HCT116 (cell line): ENCODE data around the gene ORAI1. TPM values are rescaled to one million over a fixed set of nuclear protein-coding genes. Genes with fewer than 3 reads are reported as not detected.

Experiments used
- ATAC-seq: fragments of 200-7000 bp; cut with Tn5 transposase; 2 replicates; pipeline ENCODE4 v1.9.1; 2020; ENCODE audit warnings: mild to moderate bottlenecking, moderate library complexity
- BruUV-seq: library from RNA; stranded (reverse); fragments of 400-500 nt; replicated peaks from 2 replicates; lab custom pipeline; 2021; lab: Mats Ljungman, UMichigan
- CTCF ChIA-PET: fragments of 300-600 bp; sonication (Branson Sonifier 250); formaldehyde crosslinking; loops from one replicate; lab custom pipeline; 2021; ENCODE audit warnings: antibody characterized with exemption; lab: Charles Lee
- POLR2A ChIA-PET: fragments of 300-600, 350-600 bp; sonication (Branson Sonifier 250); formaldehyde crosslinking; loops from one replicate; lab custom pipeline; 2021; ENCODE audit warnings: antibody characterized with exemption; lab: Charles Lee
- RAD21 ChIA-PET, 2 experiments: fragments of 300-600 bp; sonication (Branson Sonifier 250); formaldehyde crosslinking; loops; one replicate each; lab custom pipeline; 2023; ENCODE audit warnings: low total read pairs in 2 of 2; ENCODE audit not compliant: uncharacterized antibody in 2 of 2, unreplicated experiment in 2 of 2, low non-redundant PET in 1 of 2; lab: Charles Lee
- DNase-seq: peaks from one replicate; pipeline ENCODE4 v3.0.0-alpha.2; 2010; ENCODE audit warnings: low read depth, low spot score
- H2AFZ ChIP-seq: fragments of 200-600 bp; shearing (Covaris generic), sonication (generic); 2 replicates; pipeline ENCODE4 v1.6.1; 2017; ENCODE audit warnings: low read depth, mixed run types, mixed read lengths, antibody characterized with exemption, low read length; ENCODE audit not compliant: poor library complexity, severe bottlenecking
- H3K27ac ChIP-seq: 2 replicates; pipeline ENCODE4 v1.5.1; 2012; ENCODE audit warnings: low read depth, low read length
- H3K27me3 ChIP-seq: fragments of 200-600 bp; sonication (generic); 2 replicates; pipeline ENCODE4 v1.6.1; 2016; ENCODE audit warnings: mixed run types, low read length, mixed read lengths; ENCODE audit not compliant: insufficient read depth
- H3K36me3 ChIP-seq, 2 experiments: fragments of 200-500 bp in 1 of 2; fragments of 200-600 bp in 1 of 2; sonication (Bioruptor generic) in 1 of 2; sonication (generic) in 1 of 2; 2 replicates each; pipeline versions ENCODE4 v1.5.1 to v1.6.1; 2014 to 2016; ENCODE audit warnings: low read length in 2 of 2, inconsistent platforms in 1 of 2, mixed read lengths in 1 of 2, mixed run types in 1 of 2; ENCODE audit not compliant: insufficient read depth in 2 of 2, control insufficient read depth in 1 of 2
- H3K4me1 ChIP-seq, 2 experiments: fragments of 200-600 bp in 1 of 2; sonication (generic) in 1 of 2; 2 replicates each; pipeline versions ENCODE4 v1.5.1 to v1.6.1; 2012 to 2017; ENCODE audit warnings: low read length in 2 of 2, inconsistent platforms in 1 of 2, mild to moderate bottlenecking in 1 of 2, mixed read lengths in 1 of 2, mixed run types in 1 of 2, moderate library complexity in 1 of 2; ENCODE audit not compliant: insufficient read depth in 2 of 2, control insufficient read depth in 1 of 2
- H3K4me2 ChIP-seq: fragments of 200-600 bp; sonication (generic); 2 replicates; pipeline ENCODE4 v1.6.1; 2017; ENCODE audit warnings: mixed run types, low read length, mixed read lengths
- H3K4me3 ChIP-seq, 2 experiments: fragments of 200-600 bp in 1 of 2; sonication (generic) in 1 of 2; replicated peaks in 1 of 2; 2 replicates each; pipeline ENCODE4 v1.5.1; 2011 to 2016; ENCODE audit warnings: low read length in 2 of 2, control low read depth in 1 of 2, low read depth in 1 of 2, mild to moderate bottlenecking in 1 of 2, mixed read lengths in 1 of 2, mixed run types in 1 of 2
- H3K79me2 ChIP-seq: fragments of 200-600 bp; sonication (generic); 2 replicates; pipeline ENCODE4 v1.6.1; 2017; ENCODE audit warnings: mild to moderate bottlenecking, mixed run types, low read length, moderate library complexity, mixed read lengths; ENCODE audit not compliant: insufficient read depth
- H3K9ac ChIP-seq: fragments of 200-600 bp; sonication (generic); 2 replicates; pipeline ENCODE4 v1.6.1; 2016; ENCODE audit warnings: low read length, mixed read lengths
- H3K9me2 ChIP-seq: fragments of 200-600 bp; sonication (generic), shearing (Covaris generic); 2 replicates; pipeline ENCODE4 v1.6.1; 2017; ENCODE audit warnings: mixed run types, mild to moderate bottlenecking, moderate library complexity; ENCODE audit not compliant: insufficient read depth
- H3K9me3 ChIP-seq, 2 experiments: fragments of 200-500 bp in 1 of 2; fragments of 200-600 bp in 1 of 2; sonication (Bioruptor generic) in 1 of 2; sonication (generic) in 1 of 2; 2 replicates each; pipeline ENCODE4 v1.6.1; 2014 to 2017; ENCODE audit warnings: low read length in 2 of 2, mixed read lengths in 2 of 2, inconsistent platforms in 1 of 2, low read depth in 1 of 2, mild to moderate bottlenecking in 1 of 2, mixed run types in 1 of 2, moderate library complexity in 1 of 2; ENCODE audit not compliant: control insufficient read depth in 1 of 2, insufficient read depth in 1 of 2
- H4K20me1 ChIP-seq: fragments of 200-600 bp; sonication (generic), shearing (Covaris generic); 2 replicates; pipeline ENCODE4 v1.6.1; 2017; ENCODE audit warnings: mixed run types, mild to moderate bottlenecking, moderate library complexity; ENCODE audit not compliant: insufficient read depth
- ATF3 ChIP-seq: IDR thresholded peaks from 2 replicates; pipeline ENCODE4 v1.6.1; 2012
- CEBPB ChIP-seq: IDR thresholded peaks from 2 replicates; pipeline ENCODE4 v1.6.1; 2012; ENCODE audit warnings: low read depth
- ELF1 ChIP-seq: IDR thresholded peaks from 2 replicates; pipeline ENCODE4 v1.6.1; 2012; ENCODE audit warnings: low read depth, borderline replicate concordance
- EZH2 ChIP-seq: fragments of 200-600 bp; sonication (generic); IDR thresholded peaks from 2 replicates; pipeline ENCODE4 v1.6.1; 2017; ENCODE audit warnings: antibody characterized with exemption, mixed run types
- FOSL1 ChIP-seq: IDR thresholded peaks from 2 replicates; pipeline ENCODE4 v1.6.1; 2012; ENCODE audit warnings: low read depth
- MAX ChIP-seq: IDR thresholded peaks from 2 replicates; pipeline ENCODE4 v1.6.1; 2012
- POLR2A ChIP-seq: IDR thresholded peaks from 2 replicates; pipeline ENCODE4 v1.7.0; 2011; ENCODE audit warnings: borderline replicate concordance; ENCODE audit not compliant: insufficient read depth, insufficient read length; ENCODE audit errors: extremely low read depth
- RAD21 ChIP-seq: IDR thresholded peaks from 2 replicates; pipeline ENCODE4 v1.6.1; 2012; ENCODE audit warnings: low read depth, mild to moderate bottlenecking
- SIN3A ChIP-seq: IDR thresholded peaks from 2 replicates; pipeline ENCODE4 v1.6.1; 2012; ENCODE audit warnings: low read depth
- ZBTB33 ChIP-seq: IDR thresholded peaks from 2 replicates; pipeline ENCODE4 v1.6.1; 2011; ENCODE audit warnings: mild to moderate bottlenecking, low read length, moderate library complexity; ENCODE audit not compliant: insufficient replicate concordance; ENCODE audit errors: extremely low read depth
- intact Hi-C: fragments of 100-400 bp; cut with micrococcal nuclease; formaldehyde crosslinking; loops from 2 replicates; pipeline ENCODE4 v1.10.0; 2022
- total RNA-seq: library from RNA; stranded (reverse); gene quantifications from one replicate; pipeline ENCODE4 v1.2.1, GENCODE V29; 2021; ENCODE audit not compliant: unreplicated experiment

ORAI1 gene
- total RNA-seq, 1 experiment from 2014 or later: 20.2 TPM

- Histone ChIP-seq H3K36me3 (no peaks in the 10 kb centered on the region), H3K27ac (no peak overlapping the region), H3K27me3 (no peaks in the 10 kb centered on the region), H3K79me2 (no peaks in the 10 kb centered on the region), H4K20me1 (no peaks in the 10 kb centered on the region), H3K9me3 (no peaks in the 10 kb centered on the region), H3K4me2 (no peak overlapping the region), H3K4me3 (no peak overlapping the region), H3K4me1 (peaks cover 16 to 38% of the 10 kb centered on the region in 2 experiments; a peak in 3 of 4 replicates), H3K9ac (no peak overlapping the region), H3K9me2 (no peaks in the 10 kb centered on the region), H2AFZ (no peak overlapping the region)
- DNase-seq (no peak), ATAC-seq (no peak)
- TF ChIP-seq ZBTB33 (no peak), ELF1 (no peak), RAD21 (no peak), EZH2 (no peak), POLR2A (no peak), MAX (no peak), FOSL1 (no peak)
- CTCF ChIA-PET: interaction anchor here (1.5 kb wide), 1 partner anchor 10 kb away, joined by 3 read pairs; no protein-coding TSS in a partner anchor
- intact Hi-C loops: no loop called here
- BruUV-seq: no TSS peak
- POLR2A ChIA-PET: no interaction called here
- RAD21 ChIA-PET: no interaction called here
Measured at GRCh38 chr12:121614872-121615467, 11.4 kb upstream of the ORAI1 start.

GRCh38 chr12:121618659-121619233 is 7.6 kb upstream of the ORAI1 start:
- no TSS peak for BruUV-seq
- ChIA-PET CTCF (no interaction called here), POLR2A (no interaction called here), RAD21 (no interaction called here)
- peak overlapping the region; percentile 54 for H2AFZ ChIP-seq
- H4K20me1 ChIP-seq: no peaks in the 10 kb centered on the region
- no peak overlapping the region for H3K4me3 ChIP-seq
- no peaks in the 10 kb centered on the region for H3K9me3 ChIP-seq
- TF ChIP-seq ATF3 (no peak), SIN3A (no peak), CEBPB (no peak)
- H3K4me2 ChIP-seq: peak overlapping the region; percentile 34; the same call in 1 of the 2 replicates
- no peaks in the 10 kb centered on the region for H3K79me2 ChIP-seq
- no peak overlapping the region for H3K9ac ChIP-seq
- no peaks in the 10 kb centered on the region for H3K36me3 ChIP-seq
- no peaks in the 10 kb centered on the region for H3K9me2 ChIP-seq
- peaks cover 5 to 19% of the 10 kb centered on the region in 2 experiments; a peak in 3 of 4 replicates for H3K4me1 ChIP-seq
- DNase-seq (no peak), ATAC-seq (no peak)
- no peaks in the 10 kb centered on the region for H3K27me3 ChIP-seq
- no peak overlapping the region for H3K27ac ChIP-seq
- intact Hi-C loops: no loop called here
